Adrenal gland (tissue), 12 donors: ENCODE results near the gene RMND5A. TPM values are rescaled to one million over a fixed set of nuclear protein-coding genes. Genes with fewer than 3 reads are reported as not detected.

Source experiments
- DNase-seq, 7 donors: peaks; one replicate each; pipeline ENCODE4 v3.0.0-alpha.2; 2019 to 2020
- H3K27ac ChIP-seq, 5 donors: fragments of 200-600 bp; sonication (generic) in 4 of 5; 1 replicate in 3 of 5; 2 replicates in 2 of 5; pipeline versions ENCODE4 v1.5.1 to v1.8.0; 2016 to 2020; ENCODE audit warnings: mild to moderate bottlenecking in 1 of 5
- H3K27me3 ChIP-seq: fragments of 200-600 bp; 2 replicates; pipeline ENCODE4 v1.8.0; 2021
- H3K36me3 ChIP-seq, 2 donors: fragments of 200-600 bp; replicated peaks in 1 of 2; 1 replicate in 1 of 2; 2 replicates in 1 of 2; pipeline versions ENCODE4 v1.5.1 to v1.8.0; 2018 to 2022
- H3K4me1 ChIP-seq, 2 donors: fragments of 200-600 bp; replicated peaks in 1 of 2; 1 replicate in 1 of 2; 2 replicates in 1 of 2; pipeline versions ENCODE4 v1.5.1 to v1.8.0; 2018 to 2021
- H3K4me3 ChIP-seq, 4 donors: fragments of 200-600 bp; sonication (generic) in 3 of 4; one replicate each; pipeline ENCODE4 v1.5.1; 2016 to 2018
- H3K9me3 ChIP-seq, 3 donors: fragments of 200-600 bp; sonication (generic) in 1 of 3; replicated peaks in 1 of 3; 1 replicate in 2 of 3; 2 replicates in 1 of 3; pipeline versions ENCODE4 v1.5.1 to v1.8.0; 2016 to 2021
- CTCF ChIP-seq, 6 experiments: fragments of 450-650 bp in 4 of 6; fragments of 200-600 bp in 2 of 6; sonication (generic) in 1 of 6; IDR thresholded peaks; 1 replicate in 5 of 6; 2 replicates in 1 of 6; pipeline versions ENCODE4 v1.5.1 to v1.8.0; 2016 to 2021; ENCODE audit warnings: antibody characterized with exemption in 6 of 6, mild to moderate bottlenecking in 2 of 6, moderate library complexity in 1 of 6
- POLR2A ChIP-seq, 2 donors: fragments of 450-650 bp; IDR thresholded peaks; one replicate each; pipeline ENCODE4 v1.6.1; 2017; ENCODE audit warnings: antibody characterized with exemption in 2 of 2, mild to moderate bottlenecking in 2 of 2, moderate library complexity in 1 of 2
- WGBS, 4 donors: extraction: QIAGEN DNeasy Blood & Tissue Kit in 2 of 4; methylation state at CpG; one replicate each; pipeline versions ENCODE4 v1.1.5 to v1.1.7; 2013 to 2017; 5-methylcytosine and 5-hydroxymethylcytosine counted together
- intact Hi-C, 2 donors: fragments of 100-400 bp; cut with DNase I; formaldehyde crosslinking; loops; one replicate each; pipeline versions ENCODE4 v1.14.1 to v1.15.0; 2022 to 2023
- polyA plus RNA-seq, 3 donors: library from polyadenylated mRNA; stranded (reverse); fragments of 200-250 nt in 2 of 3; fragments of 350-450 nt in 1 of 3; fragmentation: Illumina TruSeq in 1 of 3; extraction: RNeasy Lipid Tissue Mini Kit (QIAGEN cat#74804) in 1 of 3; gene quantifications; one replicate each; pipeline ENCODE4 v1.2.3, GENCODE V29; 2013 to 2014
- total RNA-seq, 9 donors: library from RNA; depleted of rRNA in 4 of 9; stranded (reverse); fragments of >200 nt in 4 of 9; fragments of 120-200 nt in 1 of 9; fragmentation: NEBNext Ultra II Directional in 1 of 9; extraction: Animal tissue kit (Norgen Biotek cat#: 25700) in 1 of 9; gene quantifications; one replicate each; pipeline versions ENCODE4 v1.1.0 to v1.2.4, GENCODE V29; 2013 to 2023
- donor health status: healthy with polysubstance abuse.
- donor health status: Bipolar disorder and iron deficiency.
- donor health status: DM: yes; HTN: yes; CAD: no.
- donor health status: DM: no; HTN: no; CAD: no.
- donor health status: DM: no; HTN: no; CAD: no.
- donor health status: DM: yes; HTN: yes; CAD: no.

RMND5A gene
- total and polyA plus RNA-seq, 12 donors = 8.2 to 45.9 (median 34.1) TPM

DNA sequence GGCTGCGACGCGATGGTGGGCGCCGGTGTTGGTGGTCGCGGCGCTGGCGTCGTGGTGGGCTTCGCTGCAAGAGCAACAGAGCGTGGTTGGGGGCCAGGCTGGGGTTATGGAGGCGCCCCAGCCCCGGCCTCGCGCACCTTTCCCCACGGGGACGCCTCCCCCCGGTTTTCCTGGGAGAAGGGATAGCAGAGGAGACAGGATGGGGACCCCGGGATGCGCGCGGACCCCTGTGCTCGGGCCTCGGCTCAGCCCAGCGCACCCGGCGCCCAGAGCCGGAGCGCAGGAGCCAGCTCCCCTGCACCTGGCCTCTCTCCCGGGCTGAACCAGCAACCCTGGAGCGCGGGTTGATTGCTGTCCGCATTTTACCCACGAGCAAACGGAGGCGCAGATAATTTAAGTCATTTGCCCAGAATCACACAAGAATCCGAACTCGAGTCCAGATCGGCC, 69.6 kb downstream of the RMND5A start:
- Histone ChIP-seq H3K27ac (no peak overlapping the region), H3K4me3 (peak overlapping the region in 1 of 4 donors; percentile 40), H3K36me3 (no peaks in the 10 kb centered on the region), H3K9me3 (no peaks in the 10 kb centered on the region), H3K4me1 (peaks cover 23 to 42% of the 10 kb centered on the region in 2 donors), H3K27me3 (peaks cover 49% of the 10 kb centered on the region)
- intact Hi-C loops = no loop called here
- no peak for DNase-seq
- TF ChIP-seq POLR2A (IDR thresholded peaks at IDR 0.05) (no peak), CTCF (IDR thresholded peaks at IDR 0.05) (no peak)
- WGBS, 4 donors = 9 to 30% (median 19%) methylated on average over 3 to 40 of the region's 40 CpGs

- 4 to 15% (median 5%) methylated on average over 30 to 40 of the region's 40 CpGs for WGBS, 4 donors
- Histone ChIP-seq H3K27ac (no peak overlapping the region), H3K9me3 (no peaks in the 10 kb centered on the region), H3K27me3 (peaks cover 49% of the 10 kb centered on the region), H3K4me3 (peak overlapping the region in 1 of 4 donors; percentile 37), H3K4me1 (peaks cover 23 to 42% of the 10 kb centered on the region in 2 donors), H3K36me3 (no peaks in the 10 kb centered on the region)
- no peak for DNase-seq
- TF ChIP-seq CTCF (IDR thresholded peaks at IDR 0.05) = no peak
- TF ChIP-seq POLR2A (IDR thresholded peaks at IDR 0.05) = no peak
- intact Hi-C loops = no loop called here
Observed at GRCh38 chr2:86790134-86790675, 70.1 kb downstream of the RMND5A start.

DNA sequence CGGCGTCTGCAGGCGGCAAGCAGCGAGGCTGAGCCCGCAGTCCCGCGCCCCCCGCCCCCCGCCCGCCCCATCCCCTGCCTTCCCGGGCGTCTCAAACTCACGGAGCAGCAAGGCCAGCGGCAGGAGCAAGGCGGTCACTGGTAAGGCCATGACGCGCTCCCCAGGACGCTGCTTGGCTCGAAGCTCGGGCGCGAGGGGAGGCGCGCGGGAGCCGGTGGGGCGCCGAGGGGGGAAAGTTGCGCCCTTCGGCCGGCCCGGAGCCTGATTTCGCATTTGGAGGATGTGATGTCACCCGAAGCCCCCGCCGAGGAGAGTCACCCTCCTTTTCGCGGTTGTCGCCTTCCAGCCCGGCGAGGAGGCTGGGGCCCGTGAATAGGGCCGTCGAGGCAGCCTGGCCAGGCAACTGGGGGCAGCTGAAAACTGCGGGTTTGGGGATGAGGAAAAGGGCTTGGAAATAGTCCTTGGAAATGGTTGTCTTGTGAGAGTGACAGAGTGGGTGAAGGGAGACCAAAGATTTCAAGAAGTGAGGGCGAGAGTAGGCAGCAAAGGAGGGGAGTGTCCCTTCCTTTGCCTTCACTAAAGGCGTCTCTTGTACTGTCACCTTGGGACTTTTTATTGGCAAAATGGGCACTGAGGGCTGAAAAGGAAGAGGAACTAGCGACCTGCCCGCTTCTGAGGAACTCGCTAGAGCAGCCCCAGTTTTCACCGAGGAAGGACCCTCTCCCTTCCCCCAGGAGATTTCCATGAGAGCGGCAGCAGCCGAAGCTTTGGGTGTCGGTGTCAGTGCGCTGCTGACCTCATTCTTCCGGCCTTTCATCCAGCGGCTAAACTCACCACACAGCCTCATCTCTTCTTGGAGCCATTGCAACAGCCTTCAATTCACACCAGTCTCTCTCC, 70.8 kb downstream of the RMND5A start, which contains the start of gene CD8A:
Gene CD8A (minus strand): TSS at position 238 of the 897 bp plus-strand sequence. CDS start 88 bp downstream, at position 150.
- peaks cover 23 to 42% of the 10 kb centered on the region in 2 donors for H3K4me1 ChIP-seq
- peaks cover 49% of the 10 kb centered on the region for H3K27me3 ChIP-seq
- no peak for TF ChIP-seq POLR2A (IDR thresholded peaks at IDR 0.05)
- DNase-seq = peak in 1 of 7 donors; percentile 16
- WGBS, 4 donors = 4 to 20% (median 10%) methylated on average over 18 to 57 of the region's 57 CpGs
- no peaks in the 10 kb centered on the region for H3K36me3 ChIP-seq
- peaks cover 0 to under 1% (median 0%) of the 10 kb centered on the region in 3 donors for H3K9me3 ChIP-seq
- peak within 1 kb of the TSS in 1 of 4 donors; percentile 37 for H3K4me3 ChIP-seq
- H3K27ac ChIP-seq = no peak within 1 kb of the TSS
- intact Hi-C loops = no loop called here

- 45 to 69% (median 63%) methylated on average over 5 to 7 of the region's 7 CpGs for WGBS, 4 donors
- TF ChIP-seq POLR2A (IDR thresholded peaks at IDR 0.05) = no peak
- no peak for TF ChIP-seq CTCF (IDR thresholded peaks at IDR 0.05)
- H3K4me3 ChIP-seq = no peak overlapping the region
- no peaks in the 10 kb centered on the region for H3K36me3 ChIP-seq
- H3K4me1 ChIP-seq = peaks cover 23 to 42% of the 10 kb centered on the region in 2 donors
- peaks cover 49% of the 10 kb centered on the region for H3K27me3 ChIP-seq
- DNase-seq = no peak
- intact Hi-C loops = no loop called here
- H3K9me3 ChIP-seq = peaks cover 0 to 6% (median 0%) of the 10 kb centered on the region in 3 donors
- H3K27ac ChIP-seq = no peak overlapping the region
Observed at GRCh38 chr2:86791573-86791972, 71.5 kb downstream of the RMND5A start.
